NCI-H2171 (cell line): Measurements from ENCODE around the gene GATAD2B.
A peak's percentile ranks its signal among the peaks of the same experiment; 100 is the strongest.

Experiments used
- DNase-seq: peaks from one replicate; lab custom pipeline; 2025; lab: John Stamatoyannopoulos, UW

GATAD2B gene

GRCh38 chr1:153951183-153951582 lies 28.4 kb upstream of the GATAD2B start:
- DNase-seq: no peak

GRCh38 chr1:153946622-153947241 lies 24.0 kb upstream of the GATAD2B start, which contains the start of gene DENND4B:
Gene DENND4B, minus strand, starts transcription at chr1:153946718. Its CDS starts 2,344 bp downstream, at chr1:153944374.
- DNase-seq: peak; percentile 69

DNA sequence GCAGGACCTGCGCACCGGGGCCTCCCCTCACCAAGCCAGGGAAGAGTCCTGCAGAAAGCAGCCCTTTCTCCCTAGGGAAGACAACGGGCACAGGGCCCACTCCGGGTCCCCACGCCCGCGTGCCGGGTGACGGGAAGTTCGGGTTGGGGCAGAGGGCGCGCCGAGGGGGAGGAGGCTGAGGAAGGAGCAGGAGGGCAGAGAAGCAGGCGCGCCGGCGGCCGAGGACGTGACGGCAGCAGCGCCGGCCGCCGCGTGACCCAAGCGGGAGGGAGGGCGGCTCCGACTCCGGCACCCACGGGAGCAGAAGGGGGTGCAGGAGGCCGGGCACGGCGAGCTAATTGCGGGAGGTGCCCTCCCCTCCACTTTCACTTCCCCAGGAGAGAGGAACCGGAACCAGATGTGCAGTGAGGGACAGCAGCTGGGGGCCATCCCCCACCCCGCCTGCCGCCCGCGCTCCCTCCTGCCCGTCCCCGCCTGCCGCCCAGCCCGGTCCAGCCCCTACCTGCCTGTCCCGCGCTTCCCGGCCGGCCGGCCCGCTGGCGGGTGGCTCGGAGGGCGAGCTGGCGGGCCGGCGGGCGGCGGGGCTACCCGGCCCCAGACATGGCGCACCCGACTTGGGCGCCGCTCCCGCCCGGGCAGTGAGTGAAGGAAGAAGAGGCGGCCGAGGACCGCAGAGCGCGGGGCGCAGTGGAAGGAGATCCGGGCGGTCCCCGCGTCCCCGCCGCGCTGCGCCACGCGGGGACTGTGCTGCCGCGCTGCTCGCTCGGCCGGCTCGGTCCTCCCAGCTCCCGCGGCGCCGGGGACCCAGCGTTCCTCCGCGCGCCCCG lies 23.2 kb upstream of the GATAD2B start:
- DNase-seq: peak; percentile 48

DNA sequence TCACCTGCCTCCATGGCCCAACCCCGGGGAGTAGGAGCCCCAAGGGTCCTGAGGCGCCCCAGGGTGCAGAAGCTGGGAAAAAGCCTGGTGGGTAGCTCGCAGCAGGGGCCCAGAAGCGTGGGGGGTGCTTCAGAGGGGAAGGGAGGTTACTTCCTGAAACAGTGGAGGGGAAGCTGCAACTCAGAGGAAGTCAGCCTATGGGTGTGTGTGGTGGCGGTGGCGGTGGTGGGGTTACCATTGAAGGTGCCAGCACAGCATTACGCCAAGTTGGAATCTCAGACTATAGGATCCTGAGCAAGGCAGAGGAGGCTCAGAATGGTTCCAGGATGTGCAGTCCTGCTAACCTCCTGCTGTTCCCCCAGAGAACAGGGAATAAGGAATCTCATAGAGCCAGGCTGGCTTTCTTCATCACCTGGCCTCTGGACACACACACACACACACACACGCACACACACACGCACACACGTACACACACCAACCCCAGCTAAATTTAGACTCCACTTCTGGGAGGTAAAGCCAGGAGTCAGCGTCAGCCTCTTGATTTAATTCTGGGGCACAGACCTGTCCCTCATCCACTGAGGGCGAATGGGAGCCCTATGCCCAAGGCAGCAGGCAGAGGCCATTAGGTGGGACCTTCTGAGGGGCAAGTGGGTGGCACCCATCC lies 22.5 kb upstream of the GATAD2B start:
- no peak for DNase-seq

DNA sequence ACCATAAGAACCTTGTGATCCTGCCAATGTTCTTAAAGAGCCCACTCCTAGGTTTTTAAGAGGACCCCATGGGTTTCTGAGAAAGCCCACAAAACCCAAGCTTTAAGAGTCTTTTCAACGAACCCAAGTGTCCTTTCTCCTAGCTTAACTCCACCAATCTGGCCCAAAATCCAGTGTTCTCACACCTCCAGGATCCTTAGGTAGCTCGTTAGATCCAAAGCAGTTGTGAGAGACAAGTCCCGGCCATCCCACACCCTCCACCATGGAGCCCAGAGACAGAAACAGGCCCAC lies 22.0 kb upstream of the GATAD2B start:
- DNase-seq: no peak

GRCh38 chr1:153944005-153944826 lies 21.4 kb upstream of the GATAD2B start:
- no peak for DNase-seq

GRCh38 chr1:153942766-153943549 lies 20.2 kb upstream of the GATAD2B start:
- no peak for DNase-seq

DNA sequence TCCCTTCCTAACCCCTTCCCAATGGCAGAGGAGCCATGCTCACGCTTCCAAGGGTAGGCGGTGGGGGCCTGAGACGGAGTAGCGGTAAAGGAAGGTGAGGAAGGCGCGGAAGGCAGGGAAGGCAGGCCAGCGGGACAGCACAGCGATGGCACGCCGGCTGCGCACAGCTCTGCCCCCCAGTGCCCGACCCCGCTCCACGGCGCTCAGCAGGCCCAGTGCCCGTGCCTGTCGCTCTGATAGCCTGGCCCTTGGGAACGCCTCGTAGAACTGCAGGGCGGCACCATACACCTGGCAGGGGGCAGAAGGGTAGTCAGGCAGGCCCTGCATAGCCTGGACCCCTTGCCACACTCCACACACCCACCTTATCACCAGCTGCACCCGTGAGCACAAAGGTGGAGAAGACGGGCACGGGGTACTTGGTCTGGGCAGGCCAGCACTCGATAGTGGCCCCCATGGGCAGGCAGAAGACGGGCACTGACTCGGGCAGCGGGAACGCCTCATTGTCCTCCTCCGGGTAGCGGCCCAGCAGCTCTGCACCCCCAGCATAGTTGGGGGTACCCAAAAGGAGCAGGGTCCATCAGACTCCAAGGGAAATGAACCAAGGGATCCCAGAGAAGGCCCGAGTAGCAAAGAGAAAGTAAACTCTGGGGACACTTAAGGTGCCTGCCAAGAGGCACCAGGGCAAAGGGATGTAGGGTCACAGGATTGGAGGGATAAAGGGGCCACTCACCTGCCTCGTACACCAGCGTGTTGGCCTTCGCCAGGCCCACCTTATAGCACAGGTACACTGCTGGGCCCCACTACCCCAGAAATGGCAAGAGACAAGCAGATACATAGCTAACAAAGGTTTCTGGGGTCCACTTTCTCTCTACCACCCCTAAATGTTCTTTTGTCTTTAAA lies 19.3 kb upstream of the GATAD2B start:
- DNase-seq: no peak

- DNase-seq: no peak
Measured at GRCh38 chr1:153940756-153941155, 18.0 kb upstream of the GATAD2B start.

DNA sequence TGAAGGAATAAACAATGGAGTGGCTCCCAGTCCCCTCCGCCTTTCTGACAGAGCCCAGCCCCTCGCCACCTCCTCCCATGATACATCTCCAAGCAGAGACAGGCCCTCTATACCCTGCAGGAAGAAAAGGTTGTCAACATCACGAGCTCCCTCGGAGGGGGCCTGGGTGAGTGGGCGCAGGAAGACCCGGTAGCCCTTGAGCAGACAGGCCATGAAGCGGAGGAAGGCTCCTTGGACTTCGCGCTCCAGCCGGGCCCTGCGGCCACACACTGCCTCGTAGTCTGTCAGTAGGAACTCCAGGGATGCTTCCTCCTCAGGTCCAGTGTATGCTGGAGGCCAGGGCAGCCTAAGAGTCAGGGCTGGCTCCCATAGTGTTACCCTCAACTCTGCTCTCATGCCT lies 16.7 kb upstream of the GATAD2B start:
- DNase-seq: no peak

DNA sequence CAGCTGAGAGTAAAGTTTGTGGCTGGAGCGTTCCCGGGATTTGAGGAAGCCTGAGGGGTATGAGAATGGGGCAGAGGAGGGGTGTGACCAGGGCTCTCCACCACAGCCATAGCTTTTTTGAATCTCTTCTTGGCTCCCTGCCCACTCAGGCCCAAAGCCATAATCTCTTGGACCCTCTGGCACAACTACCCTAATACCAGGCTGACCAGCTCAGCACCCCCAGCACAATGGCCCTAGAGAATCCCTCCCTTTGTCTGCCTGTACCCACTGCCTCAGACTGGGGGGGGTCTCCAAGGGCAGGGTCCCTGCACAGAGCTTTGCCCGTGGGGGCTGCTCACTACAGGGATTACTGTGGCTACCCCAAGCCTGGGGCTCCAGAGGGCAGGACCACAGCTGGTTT lies 16.2 kb upstream of the GATAD2B start:
- no peak for DNase-seq

GRCh38 chr1:153937331-153937730 lies 14.6 kb upstream of the GATAD2B start:
- DNase-seq: no peak

- DNase-seq: no peak
Measured at GRCh38 chr1:153936011-153936802, 13.4 kb upstream of the GATAD2B start.

GRCh38 chr1:153934746-153935145 lies 12.0 kb upstream of the GATAD2B start:
- DNase-seq: no peak

- no peak for DNase-seq
Measured at GRCh38 chr1:153933955-153934354, 11.2 kb upstream of the GATAD2B start.

- DNase-seq: no peak
Measured at GRCh38 chr1:153933430-153933829, 10.7 kb upstream of the GATAD2B start.

DNA sequence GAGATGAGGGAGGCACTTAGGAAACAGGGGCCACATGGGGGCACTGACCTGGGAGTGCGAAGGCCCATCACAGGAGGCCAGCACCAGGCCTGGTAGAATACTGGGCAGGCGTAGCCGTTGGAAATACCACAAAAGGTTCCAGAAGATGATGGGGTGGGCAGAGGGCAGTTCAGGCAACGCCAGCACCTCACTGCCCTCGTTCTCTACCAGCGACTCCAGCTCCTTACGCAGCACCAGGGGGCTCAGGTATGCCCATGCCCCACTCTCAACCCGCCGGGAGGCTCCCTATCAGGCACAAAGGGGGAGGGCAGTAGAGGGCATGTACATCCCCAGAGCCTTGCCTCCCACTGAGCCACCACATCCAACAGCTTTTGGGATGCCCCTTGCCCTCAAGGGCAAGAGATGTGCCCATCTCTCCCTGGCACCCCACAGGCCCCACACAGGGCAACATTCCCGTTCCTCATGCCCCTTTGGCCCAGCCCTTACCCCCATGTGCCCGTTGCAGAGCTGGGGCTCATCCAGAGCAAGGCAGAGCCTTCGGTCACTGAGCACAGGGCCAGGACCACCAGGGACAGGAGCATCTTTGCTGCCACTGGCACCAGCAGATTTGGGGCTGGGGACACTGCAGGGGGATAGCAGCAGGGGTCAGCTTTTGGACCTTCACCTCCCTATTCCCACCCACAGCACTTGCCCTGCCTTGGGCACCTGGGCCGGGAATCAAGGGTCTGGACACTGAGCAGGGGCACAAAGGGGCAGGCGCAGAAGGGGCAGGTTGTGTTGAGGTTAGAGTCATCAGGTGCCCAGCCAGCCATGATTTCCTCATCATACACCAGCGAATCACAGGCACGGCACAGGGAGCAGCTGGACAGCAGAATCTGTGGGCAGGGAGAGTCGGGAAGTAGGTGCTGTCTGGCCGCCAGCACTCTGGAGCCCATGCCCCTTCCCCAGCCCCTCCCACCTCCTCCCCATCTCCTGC lies 9.7 kb upstream of the GATAD2B start:
- no peak for DNase-seq
